ENCODE data around the gene ODAD2.

The ODAD2 gene

DNA sequence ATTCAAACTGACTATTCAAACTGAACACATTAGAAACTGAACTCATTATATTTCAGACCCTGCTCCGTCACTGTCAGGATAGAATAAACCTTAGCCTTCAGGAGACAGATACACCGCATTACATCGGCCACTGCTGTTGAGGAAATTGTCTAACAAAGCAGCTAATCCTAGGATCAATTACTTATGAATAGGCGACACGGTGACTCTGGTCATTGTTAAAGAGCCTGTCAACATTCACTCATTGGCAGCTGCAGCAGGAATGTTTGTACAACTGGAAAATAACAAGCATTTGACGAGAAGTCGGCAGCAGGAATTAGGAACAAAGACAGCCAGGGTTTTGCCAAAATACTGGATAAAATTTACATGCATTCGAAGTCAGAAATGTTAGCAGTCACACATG lies 141.3 kb downstream of the ODAD2 start:
- DNase-seq: no peak
- intact Hi-C loops (cut with DNase I): no loop called here

DNA sequence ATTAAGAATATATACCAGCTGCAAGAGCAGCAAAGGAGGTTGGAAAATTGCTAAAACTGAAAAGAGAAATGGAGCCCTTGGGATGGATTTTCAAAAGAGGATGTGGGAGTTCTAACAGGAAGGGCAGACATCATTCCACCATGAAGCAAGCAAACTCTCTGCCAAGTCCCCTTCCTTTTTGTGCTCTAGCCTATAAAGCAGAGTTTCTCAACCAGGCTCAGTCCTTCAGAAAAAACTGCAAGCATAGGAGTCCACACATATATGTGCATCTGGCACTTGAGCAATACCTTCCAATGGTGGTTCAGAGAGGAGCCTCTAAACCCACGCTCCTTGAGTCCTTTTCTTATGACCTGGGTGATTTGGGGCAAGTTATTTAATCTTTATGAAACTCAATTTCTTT lies 154.7 kb downstream of the ODAD2 start:
- DNase-seq: no peak
- intact Hi-C loops (cut with DNase I): no loop called here

DNA sequence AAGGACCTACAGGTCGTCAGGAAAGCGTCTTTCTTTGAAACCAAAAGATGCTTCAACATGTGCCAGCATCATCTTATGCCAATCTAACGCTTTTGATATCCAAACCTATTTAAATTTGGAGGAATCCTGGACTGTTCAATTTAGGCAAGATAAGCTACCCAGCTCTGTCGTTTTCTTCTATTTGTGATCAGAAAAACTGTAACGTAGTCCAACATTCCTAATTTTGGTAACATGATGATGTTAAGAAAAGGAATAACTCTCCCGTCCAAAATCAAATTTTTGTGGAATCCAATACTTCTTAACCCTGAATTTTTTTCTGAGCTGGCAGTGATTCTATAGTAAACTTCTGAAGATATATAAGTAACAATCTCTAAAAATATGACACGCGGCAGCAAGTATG lies 160.0 kb downstream of the ODAD2 start:
- intact Hi-C loops (cut with DNase I): no loop called here
- DNase-seq: no peak

DNA sequence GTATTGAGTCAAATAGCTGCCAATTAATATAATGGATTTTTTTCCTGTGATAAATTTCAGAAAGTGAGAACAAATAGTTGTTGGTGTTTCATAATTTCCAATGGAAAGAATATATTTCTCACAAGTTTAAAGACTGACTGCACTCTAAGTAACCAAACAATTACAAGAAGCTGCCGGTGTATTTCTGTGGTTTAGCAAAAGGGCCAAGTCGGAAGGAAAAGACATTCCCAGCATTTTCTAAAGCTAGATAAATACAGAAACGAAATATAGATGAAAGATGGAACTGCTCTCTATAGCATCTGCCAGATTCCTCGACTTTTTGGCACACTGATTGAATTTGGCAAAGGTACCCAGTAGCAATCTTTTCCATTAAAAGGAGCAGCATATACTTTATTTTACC lies 160.5 kb downstream of the ODAD2 start:
- DNase-seq: no peak
- intact Hi-C loops (cut with DNase I): no loop called here

DNA sequence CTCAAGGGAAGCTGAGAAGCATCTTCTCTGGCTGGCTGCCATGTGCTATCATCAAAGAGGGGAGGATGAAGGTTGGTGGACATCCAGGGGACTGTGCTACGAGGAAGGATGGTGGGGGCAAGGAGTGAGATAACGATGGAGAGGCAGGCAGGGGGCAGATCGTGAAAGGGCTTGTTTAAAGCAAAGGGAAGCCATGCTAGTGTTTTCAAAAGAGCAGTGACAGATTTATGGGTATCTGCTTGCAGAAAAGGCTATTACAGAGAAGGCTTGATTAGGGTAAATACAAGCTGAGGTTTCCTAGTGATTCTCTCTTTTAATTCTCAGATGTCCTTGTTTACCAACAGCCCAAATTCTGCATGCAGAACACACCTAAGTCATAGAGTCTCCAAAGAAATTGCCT lies 164.4 kb downstream of the ODAD2 start:
- intact Hi-C loops (cut with DNase I): no loop called here
- DNase-seq: no peak

DNA sequence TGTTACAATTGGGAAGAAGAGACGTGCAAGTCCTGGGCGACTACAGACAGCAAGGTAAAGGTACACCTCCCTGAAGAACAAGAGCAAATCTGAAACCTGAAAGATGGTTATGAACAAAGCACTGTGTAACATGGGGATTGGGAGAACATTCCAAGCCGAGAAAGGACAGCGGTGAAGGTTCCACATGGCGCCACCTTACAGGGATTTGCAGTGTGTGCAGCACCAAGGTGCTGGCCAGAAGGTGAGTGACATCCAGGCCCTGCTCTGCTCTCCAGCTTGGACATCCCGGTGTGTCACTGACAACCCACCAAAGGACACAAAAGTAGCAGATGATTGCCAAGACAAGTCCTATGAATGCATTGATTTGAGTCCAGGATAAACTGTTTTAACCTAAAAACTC lies 165.1 kb downstream of the ODAD2 start:
- intact Hi-C loops (cut with DNase I): no loop called here
- peak in 1 of 10 donors; percentile 55 for DNase-seq

DNA sequence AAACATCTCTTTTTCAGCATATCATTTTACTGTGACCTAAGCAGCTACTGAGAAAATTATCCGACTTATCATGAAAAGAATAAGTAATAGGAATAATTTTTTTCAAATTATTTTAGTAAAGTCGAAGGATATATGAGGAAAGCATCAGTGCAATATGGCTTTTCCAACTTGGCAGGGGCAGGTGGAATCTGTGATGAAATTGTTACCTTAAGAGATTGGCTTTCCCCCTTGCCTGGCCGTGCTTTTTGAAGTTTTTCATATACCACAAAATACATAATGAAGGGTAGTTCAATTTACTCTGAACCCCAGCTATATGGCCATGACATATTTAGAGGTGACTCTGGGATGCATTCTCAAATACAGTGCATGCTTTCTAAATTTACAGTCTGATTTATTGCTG lies 166.1 kb downstream of the ODAD2 start:
- no peak for DNase-seq

DNA sequence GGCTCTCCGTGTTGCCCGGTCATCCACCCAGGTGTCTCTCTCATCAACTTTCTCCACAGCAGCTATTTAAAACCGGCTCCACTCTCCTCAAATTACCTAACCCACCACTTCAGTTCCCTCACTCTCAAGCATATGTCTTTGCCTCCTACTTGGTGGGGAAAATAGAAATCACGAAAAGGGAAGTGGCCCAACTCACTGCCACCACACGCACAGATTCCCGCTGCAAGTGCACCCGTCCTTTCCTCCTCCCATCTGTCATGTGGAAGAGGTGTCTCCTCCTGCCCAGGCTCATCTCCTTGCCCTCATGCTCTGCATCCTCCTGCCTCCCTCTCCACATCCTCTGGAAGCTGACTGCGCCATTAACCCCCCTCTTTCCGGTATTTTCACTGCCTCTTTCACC lies 172.5 kb downstream of the ODAD2 start:
- DNase-seq: peak in 2 of 10 donors; percentile 58 to 81
- intact Hi-C loops (cut with DNase I): no loop called here

More for the DNA sequence above, 166.1 kb downstream of the ODAD2 start:
- intact Hi-C loops (cut with DNase I): no loop called here

DNA sequence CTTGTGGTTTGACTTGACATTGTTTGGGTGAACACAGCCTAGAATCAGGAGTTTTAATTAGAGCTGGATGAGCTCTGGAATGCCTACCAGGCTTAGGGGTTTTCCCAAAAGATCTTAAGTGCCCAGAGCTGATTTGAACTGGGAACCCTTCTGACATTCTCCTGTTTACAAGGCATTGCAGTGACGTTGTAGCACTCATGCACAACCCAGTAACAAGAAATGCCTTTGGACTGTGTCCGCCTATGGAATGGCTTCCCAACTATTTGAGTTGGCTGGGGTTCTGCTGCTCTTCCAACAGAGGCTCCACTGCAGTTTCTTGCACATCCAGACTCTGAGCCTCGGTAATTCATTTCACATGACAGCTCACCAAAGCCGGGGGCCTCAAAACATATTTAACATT lies 176.6 kb downstream of the ODAD2 start:
- intact Hi-C loops (cut with DNase I): no loop called here
- DNase-seq: no peak

DNA sequence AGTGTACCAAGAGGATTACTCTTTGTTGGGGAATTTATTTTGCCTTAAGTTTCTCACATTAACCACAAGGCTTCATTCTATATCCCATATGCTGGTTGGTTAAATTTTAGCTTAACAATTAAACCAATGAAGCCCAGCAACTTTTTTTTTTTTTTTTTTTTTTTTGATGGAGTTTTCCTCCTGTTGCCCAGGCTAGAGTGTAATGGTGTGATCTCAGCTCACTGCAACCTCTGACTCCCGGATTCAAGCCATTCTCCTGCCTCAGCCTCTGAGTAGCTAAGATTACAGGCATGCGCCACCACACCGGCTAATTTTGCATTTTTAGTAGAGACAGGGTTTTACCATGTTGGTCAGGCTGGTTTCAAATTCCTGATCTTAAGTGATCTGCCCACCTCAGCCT lies 178.2 kb downstream of the ODAD2 start:
- intact Hi-C loops (cut with DNase I): no loop called here
- DNase-seq: no peak

DNA sequence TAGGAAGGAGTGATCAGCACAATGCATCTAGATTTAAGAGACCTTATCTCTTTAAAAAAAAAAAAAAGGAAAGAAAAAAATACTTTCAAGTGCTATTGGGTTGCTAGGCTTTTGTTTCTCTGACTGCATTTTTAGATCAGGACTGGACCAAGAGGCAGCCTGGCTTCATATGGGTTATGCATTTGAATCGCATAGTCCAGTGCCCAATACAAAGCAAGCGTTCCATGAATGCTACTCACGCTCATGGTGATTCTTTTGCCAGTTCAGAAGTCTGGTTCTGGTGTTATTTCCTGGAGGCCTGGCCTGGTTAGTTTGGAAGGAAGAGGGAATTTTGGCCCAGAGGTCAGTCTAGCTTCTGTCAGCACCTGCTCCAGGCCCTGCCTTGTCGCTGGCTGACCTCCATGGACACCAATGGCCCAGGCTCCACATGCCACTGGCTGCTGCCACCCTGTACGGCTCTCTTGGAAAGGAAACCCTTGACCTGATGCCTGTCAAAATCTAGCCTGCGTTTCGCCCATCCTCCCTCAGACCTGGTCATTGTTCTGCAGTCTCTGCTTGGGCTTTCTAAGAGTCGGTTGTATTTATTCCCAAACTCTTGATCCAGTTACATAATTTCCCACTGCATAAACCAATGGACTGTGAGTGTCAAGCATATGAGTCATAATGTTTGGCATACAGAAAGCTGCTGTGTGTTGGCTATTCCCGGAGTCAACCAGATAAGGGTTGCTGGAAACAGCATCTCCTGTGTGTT lies 178.9 kb downstream of the ODAD2 start:
- intact Hi-C loops (cut with DNase I): no loop called here
- peak in 1 of 10 donors; percentile 49 for DNase-seq

DNA sequence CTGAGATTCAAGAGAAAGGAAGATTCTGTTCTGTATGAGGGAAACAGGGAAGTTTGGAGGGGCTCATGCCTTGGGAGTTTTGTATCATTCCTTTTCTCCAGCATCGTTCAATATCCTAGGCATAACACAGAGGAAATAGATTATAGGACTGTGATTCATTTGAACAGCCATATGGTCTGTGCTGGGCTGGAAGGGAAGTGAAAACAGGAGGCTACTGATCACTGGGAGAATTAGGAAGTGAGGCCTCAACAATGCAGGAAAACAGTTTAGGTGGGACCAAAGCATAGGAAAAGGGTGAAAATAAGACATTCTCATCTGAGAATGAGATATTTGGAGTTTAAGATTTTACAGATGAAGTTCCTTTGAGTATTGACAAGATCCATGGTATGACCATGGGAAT lies 182.6 kb downstream of the ODAD2 start:
- DNase-seq: no peak
- intact Hi-C loops (cut with DNase I): no loop called here

DNA sequence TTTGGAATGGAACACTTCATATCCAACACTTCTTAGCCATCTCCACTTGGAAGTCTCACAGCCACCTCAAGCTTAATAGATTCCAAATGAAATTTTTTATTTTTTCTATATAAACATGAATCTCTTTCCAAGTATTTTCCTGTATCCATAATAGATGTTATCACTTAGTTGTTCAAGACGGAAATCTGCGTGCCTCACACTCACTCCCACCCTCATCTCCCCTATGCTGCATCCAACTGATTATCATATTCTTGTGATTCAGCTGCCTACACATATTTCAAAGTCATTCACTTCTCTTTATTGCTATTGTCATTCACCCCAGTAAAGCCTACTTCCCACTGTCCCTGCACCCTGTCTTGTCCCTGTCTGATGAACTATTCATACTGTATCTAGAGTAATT lies 183.0 kb downstream of the ODAD2 start:
- DNase-seq: no peak
- intact Hi-C loops (cut with DNase I): no loop called here

DNA sequence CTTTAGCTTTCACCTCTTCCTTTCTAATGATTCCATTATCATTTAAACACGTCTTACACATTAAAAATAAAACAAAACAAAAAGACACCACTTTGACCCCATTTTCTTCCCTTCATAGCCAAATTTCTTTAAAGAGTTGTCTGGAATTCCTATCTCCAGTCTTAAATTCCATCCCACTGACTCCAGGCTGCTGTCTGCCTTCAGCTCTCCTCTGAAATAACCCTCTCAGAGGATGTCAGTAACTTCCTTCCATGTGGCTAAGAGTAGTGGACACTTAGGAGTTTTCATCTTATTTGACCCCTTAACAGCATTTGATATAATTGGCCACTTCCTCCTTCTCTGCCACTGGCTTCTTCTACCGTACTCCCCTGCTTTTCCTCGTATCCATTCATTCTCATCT lies 183.6 kb downstream of the ODAD2 start:
- no peak for DNase-seq

DNA sequence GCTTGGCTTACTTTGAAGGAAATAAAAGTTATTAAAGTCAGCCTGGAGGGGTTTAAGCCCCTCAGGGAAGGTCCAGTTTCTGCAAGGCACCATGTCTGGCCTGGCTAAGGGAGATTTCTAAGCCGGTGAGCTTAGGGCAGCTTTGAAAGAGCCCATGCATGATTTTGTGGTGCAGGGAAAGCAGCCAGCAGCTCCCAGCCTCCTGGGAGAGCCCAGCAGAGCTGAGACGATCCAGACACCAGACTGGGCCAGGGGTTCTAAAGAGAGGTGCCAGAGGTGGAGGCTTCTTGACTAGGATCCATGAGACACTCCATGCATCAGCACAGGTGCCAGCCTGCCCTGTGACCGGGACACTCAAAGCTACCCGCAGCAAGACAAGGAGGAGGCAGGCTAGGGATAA lies 193.7 kb downstream of the ODAD2 start:
- DNase-seq: peak in 1 of 10 donors; percentile 46
- intact Hi-C loops (cut with DNase I): no loop called here

More for the DNA sequence above, 183.6 kb downstream of the ODAD2 start:
- intact Hi-C loops (cut with DNase I): no loop called here

DNA sequence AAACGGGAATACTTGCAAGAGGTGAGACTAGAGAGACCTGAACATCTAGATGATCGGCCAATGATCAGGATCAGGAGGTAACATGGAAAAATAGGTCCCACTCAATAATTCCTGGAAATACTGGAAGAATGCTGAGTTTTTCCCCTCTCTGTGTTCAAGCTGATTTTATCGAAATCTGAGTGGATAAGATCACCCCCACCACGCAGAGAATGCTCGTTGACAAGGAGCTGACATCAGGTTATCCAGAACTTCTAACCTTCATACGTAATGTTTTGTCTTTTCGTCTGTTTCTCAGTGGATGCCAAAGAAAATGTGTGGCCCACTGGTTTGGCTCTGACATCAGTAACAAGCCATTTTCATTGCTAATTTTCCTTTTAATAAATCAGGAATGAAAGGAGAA lies 194.7 kb downstream of the ODAD2 start:
- no peak for DNase-seq
- intact Hi-C loops (cut with DNase I): no loop called here

DNA sequence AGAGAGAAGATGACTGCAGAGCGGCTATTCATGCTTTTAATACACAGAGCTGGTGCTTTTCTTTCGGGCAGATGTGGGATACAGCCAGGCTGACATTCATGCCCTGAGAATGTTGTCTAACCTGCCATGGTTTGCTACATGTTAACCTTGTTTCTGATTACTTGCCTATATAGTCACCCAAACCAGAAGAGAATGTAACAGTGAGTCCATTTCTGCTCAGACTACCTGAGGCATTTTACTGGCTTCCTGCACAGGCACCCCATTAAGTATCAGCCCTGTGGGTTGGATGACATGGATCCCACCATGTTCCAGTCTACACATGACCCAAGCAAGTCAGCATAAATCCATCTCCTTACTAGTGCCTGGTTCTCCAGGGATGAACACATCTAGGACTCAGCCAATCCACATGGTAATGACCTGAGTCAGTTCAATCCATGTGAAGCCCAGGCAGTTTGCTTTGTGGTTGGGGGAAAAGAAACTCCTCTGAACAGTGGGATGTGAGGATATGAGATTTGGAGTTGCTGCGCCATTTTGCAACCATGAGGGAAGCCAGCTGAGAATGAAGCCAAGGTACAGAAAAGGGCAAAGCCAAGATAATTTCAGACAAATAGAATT lies 197.6 kb downstream of the ODAD2 start:
- no peak for DNase-seq
- intact Hi-C loops (cut with DNase I): no loop called here

DNA sequence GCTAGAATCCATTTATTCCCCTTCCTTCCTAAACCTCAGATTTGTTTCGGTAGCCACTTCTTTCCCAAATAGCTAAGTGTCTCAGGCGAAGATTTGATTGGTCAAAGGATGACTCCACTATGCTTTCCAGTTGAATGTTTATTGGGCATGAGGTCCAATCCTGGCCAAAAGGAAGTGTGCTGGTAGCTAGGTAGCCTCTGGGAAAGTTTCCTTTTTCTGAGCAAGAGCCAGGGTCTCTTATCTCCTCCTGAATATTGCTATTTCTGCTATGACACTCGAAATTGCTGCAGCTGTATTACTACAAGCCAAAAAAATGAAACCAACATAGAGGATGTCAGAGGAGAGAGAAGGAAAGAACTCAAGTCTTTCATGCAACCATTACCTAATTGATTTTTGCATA lies 199.8 kb downstream of the ODAD2 start:
- DNase-seq: no peak
- intact Hi-C loops (cut with DNase I): no loop called here

DNA sequence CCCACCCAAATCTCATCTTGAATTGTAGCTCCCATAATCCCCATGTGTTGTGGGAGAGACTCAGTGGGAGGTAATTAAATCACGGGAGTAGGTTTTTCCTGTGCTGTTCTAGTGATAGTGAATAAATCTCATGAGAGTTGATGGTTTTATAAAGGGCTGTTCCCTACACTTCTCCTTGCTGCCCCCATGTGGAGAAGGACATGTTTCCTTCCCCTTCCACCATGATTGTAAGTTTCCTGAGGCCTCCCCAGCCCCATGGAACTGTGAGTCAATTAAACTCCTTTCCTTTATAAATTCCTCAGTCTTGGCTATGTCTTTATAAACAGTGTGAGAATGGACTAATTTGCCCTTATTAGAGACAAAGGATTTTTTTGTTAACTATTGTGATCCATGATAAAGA lies 204.7 kb downstream of the ODAD2 start:
- intact Hi-C loops (cut with DNase I): no loop called here
- no peak for DNase-seq

DNA sequence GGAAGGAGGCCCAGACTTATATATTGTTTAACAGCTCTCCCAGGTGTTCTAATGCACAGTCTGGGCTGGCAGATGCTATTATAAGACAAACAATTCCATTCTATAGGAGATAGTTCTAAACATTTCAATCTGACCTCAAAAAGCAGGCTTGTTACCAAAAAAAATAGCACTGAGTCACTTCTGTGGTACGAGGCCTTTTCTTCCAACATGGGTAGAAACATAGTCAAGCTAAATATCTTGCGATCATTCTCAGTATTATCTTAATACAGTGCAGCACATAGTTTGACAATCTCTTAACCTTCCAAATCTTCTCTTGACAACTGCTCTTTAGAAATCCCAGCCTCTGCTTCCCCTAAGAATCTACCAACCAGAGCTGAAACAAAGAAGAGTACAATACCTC lies 206.7 kb downstream of the ODAD2 start:
- no peak for DNase-seq
- intact Hi-C loops (cut with DNase I): no loop called here

DNA sequence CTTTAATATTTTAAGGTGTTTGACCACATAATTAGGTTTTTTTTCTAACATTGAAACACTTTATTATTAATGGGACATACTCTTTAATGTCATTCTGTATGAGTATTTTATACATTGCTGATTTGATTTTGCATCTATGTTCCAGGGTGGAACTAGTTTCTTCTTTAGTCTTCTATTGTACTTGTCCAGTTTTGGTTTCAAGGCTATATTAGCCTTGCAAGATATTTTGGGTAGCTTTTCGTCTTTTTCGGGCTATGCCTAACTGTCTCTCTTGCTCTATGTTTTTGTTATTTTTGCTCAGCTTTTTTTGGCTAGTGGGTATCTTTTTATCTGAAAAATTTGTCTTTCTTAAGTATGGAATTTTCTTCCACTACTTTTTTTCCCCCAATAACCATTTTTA lies 214.6 kb downstream of the ODAD2 start:
- DNase-seq: no peak
- intact Hi-C loops (cut with DNase I): no loop called here

DNA sequence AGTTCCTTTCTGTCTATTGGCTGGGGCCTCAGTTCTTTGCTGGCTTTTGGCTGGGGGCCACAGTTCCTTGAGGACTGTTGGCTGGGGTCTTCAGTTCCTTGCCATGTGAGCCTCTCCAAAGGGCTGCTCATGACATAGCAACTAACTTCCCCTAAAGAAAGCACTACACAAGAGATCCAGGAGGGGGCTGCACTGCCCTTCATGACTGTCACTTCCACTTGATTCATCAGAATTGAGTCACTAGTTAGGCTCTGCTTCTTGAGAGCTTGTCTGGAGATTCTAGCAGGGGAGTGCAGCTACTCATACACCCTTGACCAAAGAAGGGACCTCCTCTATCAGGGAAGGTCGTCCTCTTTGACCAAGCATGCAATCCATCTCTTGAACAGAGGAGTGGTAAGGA lies 215.2 kb downstream of the ODAD2 start:
- no peak for DNase-seq
- intact Hi-C loops (cut with DNase I): no loop called here

All from posterior cingulate gyrus (tissue), 11 donors.